A673 (cell line): ENCODE measurements around the gene C10orf53.

Source experiments
- EZH2 ChIP-seq: fragments of 200-600 bp; sonication (generic); IDR thresholded peaks from 2 replicates; pipeline ENCODE4 v1.6.1; 2017; ENCODE audit warnings: borderline replicate concordance, low read depth, mild to moderate bottlenecking, mixed read lengths, antibody characterized with exemption, low read length; ENCODE audit not compliant: poor library complexity, severe bottlenecking
- TF ChIP-seq, protein P1 (sequence below): fragments of 300-800, 200-600 bp; sonication (generic); conservative IDR thresholded peaks from 2 replicates; pipeline ENCODE4 v1.5.1; 2017; ENCODE audit warnings: low read depth, mild to moderate bottlenecking, antibody characterized with exemption, low read length, moderate library complexity, mixed read lengths

DNA sequence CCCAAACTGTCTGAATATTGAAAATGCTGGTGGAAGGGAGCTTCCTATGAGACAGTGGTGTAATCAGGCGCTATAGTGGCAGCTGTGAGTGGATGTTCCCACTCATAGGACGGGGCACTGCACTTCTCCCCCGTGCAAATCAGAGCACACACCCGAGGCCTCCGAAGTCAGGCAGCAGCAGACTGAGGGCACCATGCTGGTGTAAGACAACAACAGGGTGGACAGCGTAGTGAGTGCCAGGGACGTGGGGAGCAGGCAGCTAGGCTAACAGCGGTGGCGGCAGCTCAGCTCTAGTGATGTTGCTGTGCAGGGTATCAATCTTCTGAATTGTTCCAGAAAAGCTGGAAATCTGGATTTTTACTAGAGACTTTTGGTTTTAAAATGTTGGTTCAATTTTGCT lies 19.2 kb downstream of the C10orf53 start:
- TF ChIP-seq, protein P1, sequence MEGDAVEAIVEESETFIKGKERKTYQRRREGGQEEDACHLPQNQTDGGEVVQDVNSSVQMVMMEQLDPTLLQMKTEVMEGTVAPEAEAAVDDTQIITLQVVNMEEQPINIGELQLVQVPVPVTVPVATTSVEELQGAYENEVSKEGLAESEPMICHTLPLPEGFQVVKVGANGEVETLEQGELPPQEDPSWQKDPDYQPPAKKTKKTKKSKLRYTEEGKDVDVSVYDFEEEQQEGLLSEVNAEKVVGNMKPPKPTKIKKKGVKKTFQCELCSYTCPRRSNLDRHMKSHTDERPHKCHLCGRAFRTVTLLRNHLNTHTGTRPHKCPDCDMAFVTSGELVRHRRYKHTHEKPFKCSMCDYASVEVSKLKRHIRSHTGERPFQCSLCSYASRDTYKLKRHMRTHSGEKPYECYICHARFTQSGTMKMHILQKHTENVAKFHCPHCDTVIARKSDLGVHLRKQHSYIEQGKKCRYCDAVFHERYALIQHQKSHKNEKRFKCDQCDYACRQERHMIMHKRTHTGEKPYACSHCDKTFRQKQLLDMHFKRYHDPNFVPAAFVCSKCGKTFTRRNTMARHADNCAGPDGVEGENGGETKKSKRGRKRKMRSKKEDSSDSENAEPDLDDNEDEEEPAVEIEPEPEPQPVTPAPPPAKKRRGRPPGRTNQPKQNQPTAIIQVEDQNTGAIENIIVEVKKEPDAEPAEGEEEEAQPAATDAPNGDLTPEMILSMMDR, result no peak
- no peak for TF ChIP-seq EZH2
